Ovary (tissue), 3 donors: Measurements from ENCODE around the gene SSH3.

ENCODE experiments used
- EP300 ChIP-seq: sonication (generic); formaldehyde crosslinking; IDR thresholded peaks from one replicate; pipeline ENCODE4 v1.6.1; 2017; ENCODE audit warnings: antibody characterized with exemption
- TF ChIP-seq, protein P1 (sequence below), 3 donors: fragments of 450-650 bp in 2 of 3; fragments of 200-600 bp in 1 of 3; IDR thresholded peaks; one replicate each; pipeline versions ENCODE4 v1.5.1 to v1.8.0; 2016 to 2022; ENCODE audit warnings: antibody characterized with exemption in 3 of 3, mild to moderate bottlenecking in 1 of 3
- donor health status: DM: no; HTN: no; CAD: no.

DNA sequence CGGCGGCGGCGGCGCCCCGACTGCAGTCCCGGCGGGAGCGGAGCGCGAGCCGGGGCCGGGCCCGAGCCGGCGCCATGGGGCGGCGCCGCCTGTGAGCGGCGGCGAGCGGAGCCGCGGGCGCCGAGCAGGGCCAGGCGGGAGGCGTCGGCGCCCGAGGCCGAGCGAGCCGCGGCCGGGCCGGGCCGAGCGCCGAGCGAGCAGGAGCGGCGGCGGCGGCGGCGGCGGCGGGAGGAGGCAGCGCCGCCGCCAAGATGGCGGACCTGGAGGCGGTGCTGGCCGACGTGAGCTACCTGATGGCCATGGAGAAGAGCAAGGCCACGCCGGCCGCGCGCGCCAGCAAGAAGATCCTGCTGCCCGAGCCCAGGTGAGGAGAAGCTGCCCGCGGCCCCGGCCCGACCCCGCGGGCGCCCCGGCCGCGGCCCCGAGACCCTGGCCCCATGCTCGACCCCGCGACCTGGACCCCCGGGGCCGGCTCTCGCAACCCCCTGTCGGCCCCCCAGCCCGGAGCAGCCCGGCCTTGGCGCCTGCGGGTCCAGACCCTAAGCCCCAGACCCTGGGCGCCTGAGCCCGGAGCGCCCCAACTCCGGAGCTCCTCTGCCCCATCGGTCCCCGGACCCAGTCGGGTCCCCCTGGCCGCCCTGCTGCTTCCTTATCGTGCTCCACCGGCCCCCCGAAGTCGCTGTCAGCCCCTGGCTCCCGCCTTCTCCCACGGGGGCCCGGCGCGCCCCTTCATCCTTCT lies 36.7 kb upstream of the SSH3 start, which contains the start of gene GRK2:
- TF ChIP-seq, protein P1, sequence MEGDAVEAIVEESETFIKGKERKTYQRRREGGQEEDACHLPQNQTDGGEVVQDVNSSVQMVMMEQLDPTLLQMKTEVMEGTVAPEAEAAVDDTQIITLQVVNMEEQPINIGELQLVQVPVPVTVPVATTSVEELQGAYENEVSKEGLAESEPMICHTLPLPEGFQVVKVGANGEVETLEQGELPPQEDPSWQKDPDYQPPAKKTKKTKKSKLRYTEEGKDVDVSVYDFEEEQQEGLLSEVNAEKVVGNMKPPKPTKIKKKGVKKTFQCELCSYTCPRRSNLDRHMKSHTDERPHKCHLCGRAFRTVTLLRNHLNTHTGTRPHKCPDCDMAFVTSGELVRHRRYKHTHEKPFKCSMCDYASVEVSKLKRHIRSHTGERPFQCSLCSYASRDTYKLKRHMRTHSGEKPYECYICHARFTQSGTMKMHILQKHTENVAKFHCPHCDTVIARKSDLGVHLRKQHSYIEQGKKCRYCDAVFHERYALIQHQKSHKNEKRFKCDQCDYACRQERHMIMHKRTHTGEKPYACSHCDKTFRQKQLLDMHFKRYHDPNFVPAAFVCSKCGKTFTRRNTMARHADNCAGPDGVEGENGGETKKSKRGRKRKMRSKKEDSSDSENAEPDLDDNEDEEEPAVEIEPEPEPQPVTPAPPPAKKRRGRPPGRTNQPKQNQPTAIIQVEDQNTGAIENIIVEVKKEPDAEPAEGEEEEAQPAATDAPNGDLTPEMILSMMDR (IDR thresholded peaks at IDR 0.05): no peak
- TF ChIP-seq EP300: no peak
